Measurements from ENCODE around the gene NDUFB6.

NDUFB6 gene

DNA sequence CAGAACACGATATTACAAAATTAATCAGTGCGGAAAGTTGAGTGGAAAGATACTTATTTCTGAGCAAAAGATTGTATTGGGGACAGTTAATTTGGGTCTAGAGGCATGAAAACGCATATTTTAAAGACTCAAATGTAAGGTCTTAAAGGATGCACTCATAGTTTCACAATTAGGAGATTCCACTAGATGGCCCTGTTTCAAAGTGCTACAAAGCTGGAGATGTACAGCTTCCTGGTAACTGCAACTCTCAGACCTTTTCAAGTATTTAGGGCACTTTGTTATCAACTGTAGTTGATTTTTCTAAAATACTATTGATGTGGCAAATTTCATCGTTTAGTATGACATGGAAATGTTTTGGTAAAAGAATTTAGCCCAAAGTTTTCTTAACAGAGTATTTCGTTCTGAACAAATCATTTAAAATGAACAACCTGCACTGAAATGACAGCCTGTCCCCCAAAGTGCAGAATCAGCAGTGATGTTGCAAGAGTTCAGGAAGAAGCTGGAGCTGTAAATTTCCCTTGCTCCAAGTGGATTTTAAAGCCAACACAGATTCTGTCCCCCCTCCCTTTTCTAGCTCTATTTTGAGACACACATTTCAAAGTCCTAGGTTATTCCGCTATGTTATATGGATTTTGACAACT lies 16.2 kb upstream of the NDUFB6 start:
- Histone ChIP-seq H3K27ac (ENCODE audit: insufficient read depth, low read length, poor library complexity, severe bottlenecking) (no peak overlapping the region), H3K36me3 (ENCODE audit: control insufficient read depth, insufficient read depth, low read length) (no peaks in the 10 kb centered on the region), H3K9me3 (ENCODE audit: control insufficient read depth, low read length) (no peaks in the 10 kb centered on the region), H3K27me3 (replicated peaks; ENCODE audit: control insufficient read depth, insufficient read depth, low read length, poor library complexity, severe bottlenecking) (no peaks in the 10 kb centered on the region), H3K4me3 (ENCODE audit: insufficient read depth, low read depth, low read length, poor library complexity, severe bottlenecking) (no peak overlapping the region), H3K4me1 (ENCODE audit: control insufficient read depth, insufficient read depth, low read length, poor library complexity, severe bottlenecking) (no peaks in the 10 kb centered on the region)
- no peak for DNase-seq

DNA sequence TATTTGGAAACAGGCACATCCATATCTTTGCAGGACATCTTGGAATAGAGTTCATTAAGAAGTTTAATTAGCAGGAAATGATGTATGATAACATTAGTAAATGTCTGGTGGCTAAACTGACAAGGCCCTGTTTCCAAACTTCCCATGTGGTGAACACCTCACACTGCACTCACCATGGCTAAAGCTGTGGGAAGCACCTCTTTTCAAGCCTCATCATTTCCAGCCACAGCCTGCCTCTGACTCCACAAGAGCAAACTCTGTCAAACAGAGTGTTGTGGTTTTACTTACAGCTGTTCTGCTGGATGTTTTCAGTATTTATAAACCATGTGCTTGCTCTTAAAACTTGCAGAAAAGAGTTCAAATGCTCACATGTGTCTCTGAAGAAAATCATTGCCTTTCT lies 14.9 kb upstream of the NDUFB6 start:
- Histone ChIP-seq H3K4me1 (ENCODE audit: control insufficient read depth, insufficient read depth, low read length, poor library complexity, severe bottlenecking) (no peaks in the 10 kb centered on the region), H3K27ac (ENCODE audit: insufficient read depth, low read length, poor library complexity, severe bottlenecking) (no peak overlapping the region), H3K4me3 (ENCODE audit: insufficient read depth, low read depth, low read length, poor library complexity, severe bottlenecking) (no peak overlapping the region), H3K9me3 (ENCODE audit: control insufficient read depth, low read length) (no peaks in the 10 kb centered on the region), H3K27me3 (replicated peaks; ENCODE audit: control insufficient read depth, insufficient read depth, low read length, poor library complexity, severe bottlenecking) (no peaks in the 10 kb centered on the region), H3K36me3 (ENCODE audit: control insufficient read depth, insufficient read depth, low read length) (no peaks in the 10 kb centered on the region)
- DNase-seq = no peak

GRCh38 chr9:32584784-32585183 lies 11.8 kb upstream of the NDUFB6 start:
- Histone ChIP-seq H3K9me3 (ENCODE audit: control insufficient read depth, low read length) (no peaks in the 10 kb centered on the region), H3K27ac (ENCODE audit: insufficient read depth, low read length, poor library complexity, severe bottlenecking) (no peak overlapping the region), H3K27me3 (replicated peaks; ENCODE audit: control insufficient read depth, insufficient read depth, low read length, poor library complexity, severe bottlenecking) (no peaks in the 10 kb centered on the region), H3K4me1 (ENCODE audit: control insufficient read depth, insufficient read depth, low read length, poor library complexity, severe bottlenecking) (no peaks in the 10 kb centered on the region), H3K36me3 (ENCODE audit: control insufficient read depth, insufficient read depth, low read length) (no peaks in the 10 kb centered on the region), H3K4me3 (ENCODE audit: insufficient read depth, low read depth, low read length, poor library complexity, severe bottlenecking) (no peak overlapping the region)
- DNase-seq = no peak

GRCh38 chr9:32581512-32582143 lies 8.7 kb upstream of the NDUFB6 start:
- Histone ChIP-seq H3K27ac (ENCODE audit: insufficient read depth, low read length, poor library complexity, severe bottlenecking) (no peak overlapping the region), H3K36me3 (ENCODE audit: control insufficient read depth, insufficient read depth, low read length) (no peaks in the 10 kb centered on the region), H3K4me1 (ENCODE audit: control insufficient read depth, insufficient read depth, low read length, poor library complexity, severe bottlenecking) (no peaks in the 10 kb centered on the region), H3K4me3 (ENCODE audit: insufficient read depth, low read depth, low read length, poor library complexity, severe bottlenecking) (no peak overlapping the region), H3K9me3 (ENCODE audit: control insufficient read depth, low read length) (no peaks in the 10 kb centered on the region), H3K27me3 (replicated peaks; ENCODE audit: control insufficient read depth, insufficient read depth, low read length, poor library complexity, severe bottlenecking) (no peaks in the 10 kb centered on the region)
- DNase-seq = no peak

DNA sequence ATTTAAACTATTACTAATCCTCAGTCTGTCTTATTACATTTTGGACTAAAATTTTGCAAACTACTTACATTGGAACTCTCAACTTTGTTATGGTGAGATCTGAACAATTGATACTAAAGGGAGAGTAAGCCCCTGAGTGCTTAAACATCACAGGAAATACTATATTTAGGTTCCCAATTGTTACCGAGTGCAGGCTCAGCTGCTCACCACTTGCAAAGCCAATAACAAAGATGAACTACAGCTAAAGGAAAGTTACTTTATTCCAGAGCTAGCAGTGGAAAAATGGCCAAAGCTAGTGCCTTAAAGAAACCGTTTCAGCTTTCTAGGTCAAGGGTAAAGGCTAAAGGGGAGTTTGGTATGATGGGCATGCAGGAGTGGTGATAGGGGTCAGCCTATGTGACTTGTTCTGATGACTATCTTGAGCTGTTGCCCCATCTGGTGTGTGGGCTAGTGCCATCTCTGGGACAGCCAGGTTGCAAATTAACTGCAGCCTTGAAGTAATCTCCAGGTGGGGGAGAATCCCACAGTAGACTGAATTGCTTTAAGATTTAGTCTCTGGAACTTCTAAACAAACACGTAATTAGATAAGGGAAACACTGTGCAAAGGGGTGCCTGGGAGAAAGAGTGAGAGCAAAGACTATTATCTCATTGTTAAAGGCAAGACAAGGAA lies 7.8 kb upstream of the NDUFB6 start:
- Histone ChIP-seq H3K9me3 (ENCODE audit: control insufficient read depth, low read length) (no peaks in the 10 kb centered on the region), H3K4me3 (ENCODE audit: insufficient read depth, low read depth, low read length, poor library complexity, severe bottlenecking) (no peak overlapping the region), H3K36me3 (ENCODE audit: control insufficient read depth, insufficient read depth, low read length) (no peaks in the 10 kb centered on the region), H3K27ac (ENCODE audit: insufficient read depth, low read length, poor library complexity, severe bottlenecking) (no peak overlapping the region), H3K4me1 (ENCODE audit: control insufficient read depth, insufficient read depth, low read length, poor library complexity, severe bottlenecking) (no peaks in the 10 kb centered on the region), H3K27me3 (replicated peaks; ENCODE audit: control insufficient read depth, insufficient read depth, low read length, poor library complexity, severe bottlenecking) (no peaks in the 10 kb centered on the region)
- DNase-seq = no peak

DNA sequence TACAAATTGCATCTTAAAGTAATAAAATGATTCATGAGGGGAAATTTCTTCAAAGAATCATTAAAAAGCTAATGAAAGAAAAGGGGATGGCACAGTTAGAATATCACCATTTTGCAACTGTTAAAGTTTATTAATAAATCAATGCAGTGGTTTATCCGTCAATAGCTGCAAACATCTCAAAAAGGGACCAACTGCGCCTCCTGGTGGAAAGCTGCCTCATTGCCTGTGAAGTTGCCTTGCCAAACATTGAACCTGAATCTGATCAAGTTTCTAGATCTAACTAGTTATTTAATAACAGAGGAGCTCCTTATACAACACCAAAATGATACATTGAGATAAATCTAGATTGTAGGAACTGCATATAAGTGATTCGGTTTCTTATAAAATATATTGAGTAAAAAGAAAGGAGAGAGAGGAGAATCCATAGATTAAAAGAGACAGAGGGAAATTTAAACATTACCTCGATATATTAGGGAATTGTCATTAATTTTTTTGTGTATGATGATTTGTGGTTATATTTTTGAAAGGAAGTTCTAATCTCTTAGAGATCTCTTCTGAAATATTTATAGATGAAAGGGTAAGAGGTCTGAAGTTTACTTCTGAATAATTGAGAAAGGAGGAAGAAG lies 6.9 kb upstream of the NDUFB6 start:
- Histone ChIP-seq H3K27me3 (replicated peaks; ENCODE audit: control insufficient read depth, insufficient read depth, low read length, poor library complexity, severe bottlenecking) (no peaks in the 10 kb centered on the region), H3K4me3 (ENCODE audit: insufficient read depth, low read depth, low read length, poor library complexity, severe bottlenecking) (no peak overlapping the region), H3K27ac (ENCODE audit: insufficient read depth, low read length, poor library complexity, severe bottlenecking) (no peak overlapping the region), H3K9me3 (ENCODE audit: control insufficient read depth, low read length) (no peaks in the 10 kb centered on the region), H3K36me3 (ENCODE audit: control insufficient read depth, insufficient read depth, low read length) (no peaks in the 10 kb centered on the region), H3K4me1 (ENCODE audit: control insufficient read depth, insufficient read depth, low read length, poor library complexity, severe bottlenecking) (no peaks in the 10 kb centered on the region)
- peak; percentile 57 to 70 (median 60) for DNase-seq

DNA sequence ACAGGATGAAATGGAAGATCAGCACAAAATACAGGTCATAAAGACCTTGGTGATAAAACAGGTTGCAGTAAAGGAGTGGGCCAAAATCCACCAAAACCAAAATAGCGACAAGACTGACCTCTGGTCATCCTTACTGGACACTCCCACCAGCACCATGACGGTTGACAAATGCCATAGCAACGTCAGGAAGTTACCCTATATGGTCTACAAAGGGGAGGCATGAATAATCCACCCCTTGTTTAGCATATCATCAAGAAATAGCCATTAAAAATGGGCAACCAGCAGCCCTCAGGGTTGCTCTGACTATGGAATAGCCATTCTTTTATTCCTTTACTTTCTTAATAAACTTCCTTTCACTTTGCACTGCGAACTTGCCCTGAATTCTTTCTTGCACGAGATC lies 6.0 kb upstream of the NDUFB6 start:
- Histone ChIP-seq H3K4me3 (ENCODE audit: insufficient read depth, low read depth, low read length, poor library complexity, severe bottlenecking) (no peak overlapping the region), H3K27me3 (replicated peaks; ENCODE audit: control insufficient read depth, insufficient read depth, low read length, poor library complexity, severe bottlenecking) (no peaks in the 10 kb centered on the region), H3K36me3 (ENCODE audit: control insufficient read depth, insufficient read depth, low read length) (no peaks in the 10 kb centered on the region), H3K4me1 (ENCODE audit: control insufficient read depth, insufficient read depth, low read length, poor library complexity, severe bottlenecking) (no peaks in the 10 kb centered on the region), H3K27ac (ENCODE audit: insufficient read depth, low read length, poor library complexity, severe bottlenecking) (no peak overlapping the region), H3K9me3 (ENCODE audit: control insufficient read depth, low read length) (no peaks in the 10 kb centered on the region)
- DNase-seq = no peak

GRCh38 chr9:32577316-32577715 lies 4.4 kb upstream of the NDUFB6 start:
- Histone ChIP-seq H3K4me3 (ENCODE audit: insufficient read depth, low read depth, low read length, poor library complexity, severe bottlenecking) (no peak overlapping the region), H3K9me3 (ENCODE audit: control insufficient read depth, low read length) (no peaks in the 10 kb centered on the region), H3K36me3 (ENCODE audit: control insufficient read depth, insufficient read depth, low read length) (no peaks in the 10 kb centered on the region), H3K27me3 (replicated peaks; ENCODE audit: control insufficient read depth, insufficient read depth, low read length, poor library complexity, severe bottlenecking) (no peaks in the 10 kb centered on the region), H3K27ac (ENCODE audit: insufficient read depth, low read length, poor library complexity, severe bottlenecking) (no peak overlapping the region), H3K4me1 (ENCODE audit: control insufficient read depth, insufficient read depth, low read length, poor library complexity, severe bottlenecking) (no peaks in the 10 kb centered on the region)
- DNase-seq = no peak

GRCh38 chr9:32574858-32575257 lies 1.9 kb upstream of the NDUFB6 start:
- Histone ChIP-seq H3K27ac (ENCODE audit: insufficient read depth, low read length, poor library complexity, severe bottlenecking) (no peak overlapping the region), H3K36me3 (ENCODE audit: control insufficient read depth, insufficient read depth, low read length) (no peaks in the 10 kb centered on the region), H3K9me3 (ENCODE audit: control insufficient read depth, low read length) (no peaks in the 10 kb centered on the region), H3K27me3 (replicated peaks; ENCODE audit: control insufficient read depth, insufficient read depth, low read length, poor library complexity, severe bottlenecking) (no peaks in the 10 kb centered on the region), H3K4me3 (ENCODE audit: insufficient read depth, low read depth, low read length, poor library complexity, severe bottlenecking) (no peak overlapping the region), H3K4me1 (ENCODE audit: control insufficient read depth, insufficient read depth, low read length, poor library complexity, severe bottlenecking) (peaks cover 9% of the 10 kb centered on the region)
- no peak for DNase-seq

GRCh38 chr9:32573821-32574220 lies 862 bp upstream of the NDUFB6 start:
- Histone ChIP-seq H3K27me3 (replicated peaks; ENCODE audit: control insufficient read depth, insufficient read depth, low read length, poor library complexity, severe bottlenecking) (no peaks in the 10 kb centered on the region), H3K4me3 (ENCODE audit: insufficient read depth, low read depth, low read length, poor library complexity, severe bottlenecking) (no peak overlapping the region), H3K4me1 (ENCODE audit: control insufficient read depth, insufficient read depth, low read length, poor library complexity, severe bottlenecking) (peaks cover 9% of the 10 kb centered on the region), H3K9me3 (ENCODE audit: control insufficient read depth, low read length) (no peaks in the 10 kb centered on the region), H3K27ac (ENCODE audit: insufficient read depth, low read length, poor library complexity, severe bottlenecking) (peak overlapping the region; percentile 76), H3K36me3 (ENCODE audit: control insufficient read depth, insufficient read depth, low read length) (no peaks in the 10 kb centered on the region)
- no peak for DNase-seq
